Adrenal gland (tissue), 12 donors: Measurements from ENCODE around the gene LNPEP. TPM values are rescaled to one million over a fixed set of nuclear protein-coding genes. Genes with fewer than 3 reads are reported as not detected.

Experiments
- DNase-seq, 7 donors: peaks; one replicate each; pipeline ENCODE4 v3.0.0-alpha.2; 2019 to 2020
- H3K27ac ChIP-seq, 5 donors: fragments of 200-600 bp; sonication (generic) in 4 of 5; 1 replicate in 3 of 5; 2 replicates in 2 of 5; pipeline versions ENCODE4 v1.5.1 to v1.8.0; 2016 to 2020; ENCODE audit warnings: mild to moderate bottlenecking in 1 of 5
- H3K27me3 ChIP-seq: fragments of 200-600 bp; 2 replicates; pipeline ENCODE4 v1.8.0; 2021
- H3K36me3 ChIP-seq, 2 donors: fragments of 200-600 bp; replicated peaks in 1 of 2; 1 replicate in 1 of 2; 2 replicates in 1 of 2; pipeline versions ENCODE4 v1.5.1 to v1.8.0; 2018 to 2022
- H3K4me1 ChIP-seq, 2 donors: fragments of 200-600 bp; replicated peaks in 1 of 2; 1 replicate in 1 of 2; 2 replicates in 1 of 2; pipeline versions ENCODE4 v1.5.1 to v1.8.0; 2018 to 2021
- H3K4me3 ChIP-seq, 4 donors: fragments of 200-600 bp; sonication (generic) in 3 of 4; one replicate each; pipeline ENCODE4 v1.5.1; 2016 to 2018
- H3K9me3 ChIP-seq, 3 donors: fragments of 200-600 bp; sonication (generic) in 1 of 3; replicated peaks in 1 of 3; 1 replicate in 2 of 3; 2 replicates in 1 of 3; pipeline versions ENCODE4 v1.5.1 to v1.8.0; 2016 to 2021
- POLR2A ChIP-seq, 2 donors: fragments of 450-650 bp; IDR thresholded peaks; one replicate each; pipeline ENCODE4 v1.6.1; 2017; ENCODE audit warnings: antibody characterized with exemption in 2 of 2, mild to moderate bottlenecking in 2 of 2, moderate library complexity in 1 of 2
- WGBS, 4 donors: extraction: QIAGEN DNeasy Blood & Tissue Kit in 2 of 4; methylation state at CpG; one replicate each; pipeline versions ENCODE4 v1.1.5 to v1.1.7; 2013 to 2017; 5-methylcytosine and 5-hydroxymethylcytosine counted together
- intact Hi-C, 2 donors: fragments of 100-400 bp; cut with DNase I; formaldehyde crosslinking; loops; one replicate each; pipeline versions ENCODE4 v1.14.1 to v1.15.0; 2022 to 2023
- polyA plus RNA-seq, 3 donors: library from polyadenylated mRNA; stranded (reverse); fragments of 200-250 nt in 2 of 3; fragments of 350-450 nt in 1 of 3; fragmentation: Illumina TruSeq in 1 of 3; extraction: RNeasy Lipid Tissue Mini Kit (QIAGEN cat#74804) in 1 of 3; gene quantifications; one replicate each; pipeline ENCODE4 v1.2.3, GENCODE V29; 2013 to 2014
- total RNA-seq, 9 donors: library from RNA; depleted of rRNA in 4 of 9; stranded (reverse); fragments of >200 nt in 4 of 9; fragments of 120-200 nt in 1 of 9; fragmentation: NEBNext Ultra II Directional in 1 of 9; extraction: Animal tissue kit (Norgen Biotek cat#: 25700) in 1 of 9; gene quantifications; one replicate each; pipeline versions ENCODE4 v1.1.0 to v1.2.4, GENCODE V29; 2013 to 2023
- TF ChIP-seq, protein P1 (sequence below), 6 experiments: fragments of 450-650 bp in 4 of 6; fragments of 200-600 bp in 2 of 6; sonication (generic) in 1 of 6; IDR thresholded peaks; 1 replicate in 5 of 6; 2 replicates in 1 of 6; pipeline versions ENCODE4 v1.5.1 to v1.8.0; 2016 to 2021; ENCODE audit warnings: antibody characterized with exemption in 6 of 6, mild to moderate bottlenecking in 2 of 6, moderate library complexity in 1 of 6
- donor health status: healthy with polysubstance abuse.
- donor health status: Bipolar disorder and iron deficiency.
- donor health status: DM: yes; HTN: yes; CAD: no.
- donor health status: DM: no; HTN: no; CAD: no.
- donor health status: DM: no; HTN: no; CAD: no.
- donor health status: DM: yes; HTN: yes; CAD: no.

The LNPEP gene
- total and polyA plus RNA-seq, 12 donors: 2.3 to 35.4 (median 20.8) TPM

DNA sequence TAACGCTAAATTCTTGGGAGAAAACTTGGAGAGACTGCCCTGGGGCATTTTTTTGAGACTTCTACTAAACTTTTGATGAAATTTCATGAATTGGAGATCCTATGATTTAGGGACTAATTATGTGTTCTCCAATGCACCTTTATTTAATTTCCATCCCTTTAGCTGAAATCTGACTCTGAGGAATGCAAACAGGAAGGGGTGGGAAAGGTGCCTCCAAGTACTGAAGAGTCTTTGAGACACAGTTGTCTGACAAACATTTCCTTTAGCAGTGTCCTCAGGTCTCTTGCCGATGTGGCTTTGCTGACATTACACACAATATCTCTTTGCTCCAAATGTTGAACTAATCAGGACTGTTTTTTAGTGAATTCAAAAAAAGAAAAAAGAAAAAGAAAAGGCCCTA is 129.6 kb downstream of the LNPEP start:
- intact Hi-C loops: no loop called here

DNA sequence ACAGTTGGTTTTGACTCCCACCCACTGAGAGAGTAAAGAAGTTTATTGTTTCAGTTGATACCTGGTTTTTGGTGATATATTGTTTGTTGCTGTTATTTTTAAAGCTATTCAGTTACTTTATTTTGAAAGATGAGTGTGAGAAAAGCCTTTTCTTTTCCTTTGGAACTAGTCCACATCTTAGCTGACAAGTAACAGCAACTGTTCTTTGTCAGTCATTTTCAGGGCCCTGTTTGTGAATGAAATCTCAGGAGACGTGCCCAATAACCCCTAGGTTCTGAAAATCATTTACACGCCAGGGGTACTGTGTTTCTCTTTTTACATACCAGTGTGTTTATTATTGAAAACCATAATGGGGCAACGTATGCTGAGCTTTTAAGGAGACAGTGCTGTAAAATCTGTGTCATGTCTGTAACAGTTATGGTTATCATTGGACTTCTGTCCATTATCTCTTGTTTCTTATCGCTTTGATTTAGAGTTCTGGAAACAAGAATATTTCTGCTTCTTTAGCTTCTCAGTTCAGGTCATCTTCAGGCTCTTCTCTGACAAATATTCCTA is 131.5 kb downstream of the LNPEP start:
- 71 to 78% (median 73%) methylated on average over 4 of the region's 4 CpGs for WGBS, 4 donors

More for the DNA sequence above, 129.6 kb downstream of the LNPEP start:
- H3K9me3 ChIP-seq: no peaks in the 10 kb centered on the region
- WGBS, 4 donors: 66 to 76% (median 71%) methylated on average over 2 of the region's 2 CpGs
- H3K27me3 ChIP-seq: no peaks in the 10 kb centered on the region
- TF ChIP-seq, protein P1, sequence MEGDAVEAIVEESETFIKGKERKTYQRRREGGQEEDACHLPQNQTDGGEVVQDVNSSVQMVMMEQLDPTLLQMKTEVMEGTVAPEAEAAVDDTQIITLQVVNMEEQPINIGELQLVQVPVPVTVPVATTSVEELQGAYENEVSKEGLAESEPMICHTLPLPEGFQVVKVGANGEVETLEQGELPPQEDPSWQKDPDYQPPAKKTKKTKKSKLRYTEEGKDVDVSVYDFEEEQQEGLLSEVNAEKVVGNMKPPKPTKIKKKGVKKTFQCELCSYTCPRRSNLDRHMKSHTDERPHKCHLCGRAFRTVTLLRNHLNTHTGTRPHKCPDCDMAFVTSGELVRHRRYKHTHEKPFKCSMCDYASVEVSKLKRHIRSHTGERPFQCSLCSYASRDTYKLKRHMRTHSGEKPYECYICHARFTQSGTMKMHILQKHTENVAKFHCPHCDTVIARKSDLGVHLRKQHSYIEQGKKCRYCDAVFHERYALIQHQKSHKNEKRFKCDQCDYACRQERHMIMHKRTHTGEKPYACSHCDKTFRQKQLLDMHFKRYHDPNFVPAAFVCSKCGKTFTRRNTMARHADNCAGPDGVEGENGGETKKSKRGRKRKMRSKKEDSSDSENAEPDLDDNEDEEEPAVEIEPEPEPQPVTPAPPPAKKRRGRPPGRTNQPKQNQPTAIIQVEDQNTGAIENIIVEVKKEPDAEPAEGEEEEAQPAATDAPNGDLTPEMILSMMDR (IDR thresholded peaks at IDR 0.05): no peak
- no peak for TF ChIP-seq POLR2A (IDR thresholded peaks at IDR 0.05)
- no peaks in the 10 kb centered on the region for H3K36me3 ChIP-seq
- no peaks in the 10 kb centered on the region for H3K4me1 ChIP-seq
- DNase-seq: no peak
- no peak overlapping the region for H3K4me3 ChIP-seq
- no peak overlapping the region for H3K27ac ChIP-seq

DNA sequence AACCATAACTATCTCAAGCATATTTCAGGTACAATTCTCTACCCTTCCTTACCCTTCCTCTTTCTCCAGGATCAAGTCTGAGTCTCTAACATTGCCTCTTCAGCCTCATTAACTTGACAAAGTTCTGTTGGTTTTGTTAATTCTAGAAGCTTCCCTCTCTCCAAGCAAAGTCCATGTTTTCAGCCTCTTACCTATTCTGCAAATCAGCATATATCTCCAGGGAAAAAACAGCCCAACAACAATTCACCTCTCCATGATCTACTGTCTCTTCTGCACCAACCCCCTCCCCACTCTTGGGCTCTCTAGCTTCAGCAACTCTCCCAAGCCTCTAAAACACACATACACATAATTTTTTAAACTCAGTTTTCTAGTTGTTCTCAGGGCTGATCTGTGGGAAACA is 134.4 kb downstream of the LNPEP start:
- Histone ChIP-seq H3K27ac (no peak overlapping the region), H3K9me3 (no peaks in the 10 kb centered on the region), H3K27me3 (no peaks in the 10 kb centered on the region), H3K4me1 (no peaks in the 10 kb centered on the region), H3K36me3 (no peaks in the 10 kb centered on the region), H3K4me3 (no peak overlapping the region)
- intact Hi-C loops: no loop called here
- no peak for DNase-seq
- no peak for TF ChIP-seq POLR2A (IDR thresholded peaks at IDR 0.05)
- TF ChIP-seq, protein P1 (IDR thresholded peaks at IDR 0.05): no peak

More for the DNA sequence above, 131.5 kb downstream of the LNPEP start:
- Histone ChIP-seq H3K27ac (no peak overlapping the region), H3K4me3 (no peak overlapping the region), H3K9me3 (no peaks in the 10 kb centered on the region), H3K4me1 (no peaks in the 10 kb centered on the region), H3K36me3 (no peaks in the 10 kb centered on the region), H3K27me3 (no peaks in the 10 kb centered on the region)
- no peak for DNase-seq
- TF ChIP-seq POLR2A (IDR thresholded peaks at IDR 0.05): no peak
- TF ChIP-seq, protein P1 (IDR thresholded peaks at IDR 0.05): no peak
- intact Hi-C loops: no loop called here

DNA sequence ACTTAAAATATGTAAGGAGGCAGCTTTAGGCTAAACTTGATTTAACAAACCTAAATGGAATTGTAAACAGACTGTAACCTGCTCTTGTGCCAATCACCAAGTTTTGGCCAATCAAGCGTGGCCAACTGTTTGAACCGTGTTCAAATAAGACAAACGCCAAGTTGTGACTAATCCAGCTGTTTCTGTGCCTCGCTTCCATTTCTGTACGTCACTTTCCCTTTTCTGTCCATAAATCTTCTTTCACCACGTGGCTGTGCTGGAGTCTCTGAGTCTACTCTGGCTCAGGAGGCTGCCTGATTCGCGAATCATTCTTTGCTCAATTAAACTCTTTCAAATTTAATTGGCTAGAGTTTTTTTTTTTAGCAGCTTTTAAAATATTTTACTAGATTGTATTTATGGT is 135.2 kb downstream of the LNPEP start:
- Histone ChIP-seq H3K27me3 (no peaks in the 10 kb centered on the region), H3K4me3 (no peak overlapping the region), H3K9me3 (no peaks in the 10 kb centered on the region), H3K4me1 (no peaks in the 10 kb centered on the region), H3K36me3 (no peaks in the 10 kb centered on the region), H3K27ac (peak overlapping the region in 1 of 5 donors; percentile 47)
- 39 to 54% (median 41%) methylated on average over 8 of the region's 8 CpGs for WGBS, 4 donors
- intact Hi-C loops: no loop called here
- no peak for TF ChIP-seq POLR2A (IDR thresholded peaks at IDR 0.05)
- TF ChIP-seq, protein P1 (IDR thresholded peaks at IDR 0.05): no peak
- peak; percentile 43 to 82 (median 69) for DNase-seq
